Heart left ventricle (tissue), 13 donors: ENCODE data around the gene KIRREL3.

Experiments used
- POLR2A ChIP-seq, 2 donors: fragments of 450-650 bp; IDR thresholded peaks; one replicate each; pipeline ENCODE4 v1.6.1; 2017; ENCODE audit warnings: antibody characterized with exemption in 2 of 2, mild to moderate bottlenecking in 2 of 2, moderate library complexity in 2 of 2
- TF ChIP-seq, protein P1 (sequence below), 12 donors: fragments of 200-600 bp; sonication (generic) in 4 of 12; IDR thresholded peaks; one replicate each; pipeline versions ENCODE4 v1.5.0 to v1.8.0; 2018 to 2022; ENCODE audit warnings: antibody characterized with exemption in 12 of 12, mild to moderate bottlenecking in 5 of 12
- donor health status: ischemic (EF 13 %, LVEDD 7.1; RV severe dilation, severe dysfunction).
- donor health status: DM: no; HTN: yes; CAD: no.
- donor health status: DM: no; HTN: no; CAD: no.
- donor health status: ischemic (EF 25% LVEDD 6.9; RV normal size, moderate dysfunction).
- donor health status: ischemic (EF 25% LVEDD 5.7; RV mildly dilated, moderate dysfunction).
- donor health status: ischemic (EF 35%, LVEDD 5.7; RV mildly dilated, moderate dysfunction).
- donor health status: nonischemic (EF 11% LVEDD 7.7; RV severe dilation, severe dysfunction).
- donor health status: DM: yes; HTN: yes; CAD: no.
- donor health status: PGD.
- donor health status: ischemic (EF 29% LVEDD 5.4; RV normal size, mild dysfunction).
- donor health status: nonischemic (EF 23%, LVEDD 6.1; RV moderate dilation, normal function).

DNA sequence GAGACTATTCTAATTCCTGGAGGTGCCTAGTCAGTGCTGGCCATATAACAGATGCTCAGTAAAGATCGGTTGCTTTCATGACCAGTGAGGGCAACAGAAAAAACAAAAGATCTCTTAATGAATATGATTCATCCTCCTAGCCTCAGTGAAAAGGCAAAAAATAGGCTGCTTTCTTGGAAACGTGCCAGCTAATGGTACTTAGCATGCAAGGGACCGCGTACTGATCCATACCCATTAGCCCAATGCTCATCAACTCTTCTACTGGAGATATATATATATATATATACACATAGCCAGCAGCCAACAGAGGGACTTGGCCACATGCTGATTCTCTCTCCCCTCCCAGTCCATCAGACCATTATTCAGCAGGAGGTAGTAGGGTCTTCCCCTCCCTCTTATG, 320.4 kb downstream of the KIRREL3 start:
- TF ChIP-seq, protein P1, sequence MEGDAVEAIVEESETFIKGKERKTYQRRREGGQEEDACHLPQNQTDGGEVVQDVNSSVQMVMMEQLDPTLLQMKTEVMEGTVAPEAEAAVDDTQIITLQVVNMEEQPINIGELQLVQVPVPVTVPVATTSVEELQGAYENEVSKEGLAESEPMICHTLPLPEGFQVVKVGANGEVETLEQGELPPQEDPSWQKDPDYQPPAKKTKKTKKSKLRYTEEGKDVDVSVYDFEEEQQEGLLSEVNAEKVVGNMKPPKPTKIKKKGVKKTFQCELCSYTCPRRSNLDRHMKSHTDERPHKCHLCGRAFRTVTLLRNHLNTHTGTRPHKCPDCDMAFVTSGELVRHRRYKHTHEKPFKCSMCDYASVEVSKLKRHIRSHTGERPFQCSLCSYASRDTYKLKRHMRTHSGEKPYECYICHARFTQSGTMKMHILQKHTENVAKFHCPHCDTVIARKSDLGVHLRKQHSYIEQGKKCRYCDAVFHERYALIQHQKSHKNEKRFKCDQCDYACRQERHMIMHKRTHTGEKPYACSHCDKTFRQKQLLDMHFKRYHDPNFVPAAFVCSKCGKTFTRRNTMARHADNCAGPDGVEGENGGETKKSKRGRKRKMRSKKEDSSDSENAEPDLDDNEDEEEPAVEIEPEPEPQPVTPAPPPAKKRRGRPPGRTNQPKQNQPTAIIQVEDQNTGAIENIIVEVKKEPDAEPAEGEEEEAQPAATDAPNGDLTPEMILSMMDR (IDR thresholded peaks at IDR 0.05) = no peak
- no peak for TF ChIP-seq POLR2A (IDR thresholded peaks at IDR 0.05)
